HG03558 (cell line): ENCODE measurements around the gene SAMD3.

Source experiments
- ATAC-seq: cut with Tn5 transposase; IDR thresholded peaks from one replicate; pipeline ENCODE4 v1.9.1; 2021; ENCODE audit warnings: moderate number of reproducible peaks; ENCODE audit not compliant: unreplicated experiment; ENCODE audit errors: extremely low read depth

Gene SAMD3

GRCh38 chr6:130098317-130098716 is 124.4 kb downstream of the SAMD3 start:
- no peak for ATAC-seq
